Spleen (tissue), 7 donors: ENCODE results near the gene USP53.

ENCODE experiments used
- CTCF ChIP-seq, 11 experiments: fragments of 200-600 bp in 7 of 11; fragments of 450-650 bp in 4 of 11; sonication (generic) in 4 of 11; IDR thresholded peaks in 8 of 11; conservative IDR thresholded peaks in 3 of 11; 1 replicate in 7 of 11; 2 replicates in 4 of 11; pipeline versions ENCODE4 v1.4.0 to v1.8.0; 2016 to 2021; ENCODE audit warnings: antibody characterized with exemption in 11 of 11, inconsistent platforms in 4 of 11, mild to moderate bottlenecking in 1 of 11
- POLR2A ChIP-seq, 3 donors: fragments of 450-650 bp; IDR thresholded peaks; one replicate each; pipeline ENCODE4 v1.5.1; 2017; ENCODE audit warnings: antibody characterized with exemption in 3 of 3, mild to moderate bottlenecking in 1 of 3
- POLR2AphosphoS5 ChIP-seq, 3 donors: sonication (generic); formaldehyde crosslinking; IDR thresholded peaks; one replicate each; pipeline ENCODE4 v1.5.1; 2017; ENCODE audit warnings: antibody characterized with exemption in 3 of 3
- donor health status: DM: no; HTN: no; CAD: no; lungs with moderate emphysema.
- donor health status: DM: no; HTN: no; CAD: no.
- donor health status: DM: no; HTN: no; CAD: no.

GRCh38 chr4:119211867-119212233 lies 663 bp upstream of the USP53 start:
- TF ChIP-seq CTCF (IDR thresholded peaks at IDR 0.05 in 8 of 11, conservative IDR thresholded peaks at IDR 0.05 in 3 of 11) (peak in 2 of 11 experiments; percentile 22 to 25), POLR2A (IDR thresholded peaks at IDR 0.05) (no peak), POLR2AphosphoS5 (IDR thresholded peaks at IDR 0.05) (no peak)
